T-cell (primary cell): Measurements from ENCODE around the gene GAS6. TPM values are rescaled to one million over a fixed set of nuclear protein-coding genes. Genes with fewer than 3 reads are reported as not detected.

Experiments used
- ATAC-seq, 4 experiments: fragments of 200-7000 bp in 3 of 4; fragments of 150-1000 bp in 1 of 4; cut with Tn5 transposase; replicated peaks in 1 of 4; 1 replicate in 3 of 4; 2 replicates in 1 of 4; pipeline ENCODE4 v1.10.0; 2021; ENCODE audit warnings: moderate library complexity in 3 of 4, mild to moderate bottlenecking in 2 of 4, moderate number of reproducible peaks in 1 of 4
- CTCF ChIA-PET, 2 donors: fragments of 300-600 bp; sonication (Branson Sonifier 250); formaldehyde crosslinking; loops; one replicate each; lab custom pipeline; 2022; ENCODE audit warnings: antibody characterized with exemption in 2 of 2; lab: Charles Lee
- POLR2A ChIA-PET, 2 donors: fragments of 300-600 bp; sonication (Branson Sonifier 250); formaldehyde crosslinking; loops; one replicate each; lab custom pipeline; 2022; ENCODE audit warnings: antibody characterized with exemption in 2 of 2; lab: Charles Lee
- DNase-seq, 35 experiments: peaks; one replicate each; pipeline versions ENCODE4 v3.0.0 to v3.0.0-alpha.2; 2013 to 2023
- H3K27ac ChIP-seq: one replicate; pipeline ENCODE4 v1.5.1; 2013; ENCODE audit warnings: low read length
- H3K27me3 ChIP-seq, 2 experiments: replicated peaks in 1 of 2; 1 replicate in 1 of 2; 2 replicates in 1 of 2; pipeline versions ENCODE4 v1.6.1 to v1.7.0; 2013; ENCODE audit warnings: low read length in 1 of 2, mixed read lengths in 1 of 2; ENCODE audit not compliant: control insufficient read depth in 2 of 2, insufficient read depth in 2 of 2; ENCODE audit errors: extremely low read depth in 1 of 2
- H3K36me3 ChIP-seq, 2 donors: 1 replicate in 1 of 2; 2 replicates in 1 of 2; pipeline versions ENCODE4 v1.6.1 to v1.7.0; 2013; ENCODE audit warnings: low read length in 1 of 2; ENCODE audit not compliant: control insufficient read depth in 2 of 2, insufficient read depth in 1 of 2; ENCODE audit errors: extremely low read depth in 1 of 2
- H3K4me1 ChIP-seq, 2 experiments: 1 replicate in 1 of 2; 2 replicates in 1 of 2; pipeline versions ENCODE4 v1.6.1 to v1.7.0; 2013; ENCODE audit warnings: low read length in 2 of 2, mixed read lengths in 1 of 2; ENCODE audit not compliant: insufficient read depth in 2 of 2, control insufficient read depth in 1 of 2; ENCODE audit errors: extremely low read depth in 1 of 2
- H3K4me3 ChIP-seq, 2 donors: 1 replicate in 1 of 2; 2 replicates in 1 of 2; pipeline versions ENCODE4 v1.5.1 to v1.7.0; 2013; ENCODE audit warnings: mild to moderate bottlenecking in 2 of 2, low read length in 1 of 2, moderate library complexity in 1 of 2; ENCODE audit not compliant: control insufficient read depth in 1 of 2; ENCODE audit errors: extremely low read depth in 1 of 2
- H3K9me3 ChIP-seq: 2 replicates; pipeline ENCODE4 v1.7.0; 2013
- H3K27ac Mint-ChIP-seq, 2 donors: one replicate each; pipeline ENCODE4 v1.8.0; 2020 to 2021; ENCODE audit warnings: mild to moderate bottlenecking in 2 of 2, mixed read lengths in 2 of 2
- H3K27me3 Mint-ChIP-seq, 2 donors: one replicate each; pipeline ENCODE4 v1.8.0; 2021 to 2022; ENCODE audit warnings: mixed read lengths in 2 of 2
- H3K36me3 Mint-ChIP-seq: one replicate; pipeline ENCODE4 v1.8.0; 2021; ENCODE audit warnings: mixed read lengths
- H3K4me1 Mint-ChIP-seq, 3 donors: one replicate each; pipeline ENCODE4 v1.8.0; 2020 to 2022; ENCODE audit warnings: mixed read lengths in 3 of 3, mild to moderate bottlenecking in 1 of 3
- H3K4me3 Mint-ChIP-seq, 3 donors: one replicate each; pipeline ENCODE4 v1.8.0; 2020 to 2022; ENCODE audit warnings: mild to moderate bottlenecking in 3 of 3, mixed read lengths in 3 of 3, moderate library complexity in 3 of 3
- H3K9me3 Mint-ChIP-seq, 3 donors: one replicate each; pipeline ENCODE4 v1.8.0; 2020 to 2022; ENCODE audit warnings: mixed read lengths in 3 of 3
- WGBS: methylation state at CpG from one replicate; pipeline ENCODE4 v1.1.5; 2013; ENCODE audit warnings: missing lambda C conversion rate; ENCODE audit not compliant: insufficient coverage; 5-methylcytosine and 5-hydroxymethylcytosine counted together
- total RNA-seq, 35 experiments: library from RNA in 6 of 35; stranded (reverse) in 6 of 35; fragments of 120-200 nt in 1 of 35; gene quantifications; one replicate each; pipeline versions ENCODE4 v1.2.1 to v1.2.4 and lab custom pipeline; 2013 to 2026

The GAS6 gene
- total RNA-seq, 5 donors from 2014 or later (not counting 1 experiment from before 2014, with no cell fraction given): 1.1 to 10.2 (median 4.7) TPM

- Mint-ChIP-seq H3K27ac (no peak overlapping the region), H3K4me3 (no peak overlapping the region), H3K27me3 (peaks cover 16 to 17% of the 10 kb centered on the region in 2 donors), H3K9me3 (no peaks in the 10 kb centered on the region), H3K36me3 (no peaks in the 10 kb centered on the region), H3K4me1 (peaks cover 0 to 3% (median 0%) of the 10 kb centered on the region in 3 donors)
- DNase-seq: peak in 1 of 35 experiments; percentile 4
- 72% methylated on average over 6 of the region's 7 CpGs for WGBS
- no peak overlapping the region for H3K4me3 ChIP-seq
- ATAC-seq: no peak
- no peak overlapping the region for H3K27ac ChIP-seq
- peaks cover 0 to 41% of the 10 kb centered on the region in 2 experiments for H3K27me3 ChIP-seq
- ChIA-PET CTCF (no interaction called here), POLR2A (no interaction called here)
- H3K9me3 ChIP-seq: no peaks in the 10 kb centered on the region
- no peaks in the 10 kb centered on the region for H3K4me1 ChIP-seq
- H3K36me3 ChIP-seq: no peaks in the 10 kb centered on the region
These were observed 37.4 kb upstream of the GAS6 start for GRCh38 chr13:113901231-113901630.

GRCh38 chr13:113900646-113901045, 36.8 kb upstream of the GAS6 start:
- ATAC-seq (no peak), DNase-seq (no peak)
- 89% methylated on average over 10 of the region's 10 CpGs for WGBS
- no peaks in the 10 kb centered on the region for H3K36me3 ChIP-seq
- peaks cover 0 to 3% (median 0%) of the 10 kb centered on the region in 3 donors for H3K4me1 Mint-ChIP-seq
- H3K9me3 ChIP-seq: no peaks in the 10 kb centered on the region
- no peak overlapping the region for H3K4me3 Mint-ChIP-seq
- ChIA-PET POLR2A (no interaction called here), CTCF (no interaction called here)
- no peak overlapping the region for H3K27ac ChIP-seq
- peaks cover 0 to 38% of the 10 kb centered on the region in 2 experiments for H3K27me3 ChIP-seq
- no peaks in the 10 kb centered on the region for H3K9me3 Mint-ChIP-seq
- no peak overlapping the region for H3K27ac Mint-ChIP-seq
- no peaks in the 10 kb centered on the region for H3K36me3 Mint-ChIP-seq
- H3K4me1 ChIP-seq: no peaks in the 10 kb centered on the region
- H3K27me3 Mint-ChIP-seq: peaks cover 17 to 18% of the 10 kb centered on the region in 2 donors
- no peak overlapping the region for H3K4me3 ChIP-seq

- Mint-ChIP-seq H3K4me3 (no peak overlapping the region), H3K27ac (no peak overlapping the region), H3K9me3 (no peaks in the 10 kb centered on the region), H3K27me3 (peaks cover 18 to 23% of the 10 kb centered on the region in 2 donors), H3K36me3 (no peaks in the 10 kb centered on the region), H3K4me1 (no peaks in the 10 kb centered on the region)
- 78% methylated on average over 7 of the region's 15 CpGs for WGBS
- DNase-seq (no peak), ATAC-seq (no peak)
- Histone ChIP-seq H3K4me3 (no peak overlapping the region), H3K4me1 (no peaks in the 10 kb centered on the region), H3K27me3 (peaks cover 0 to 35% of the 10 kb centered on the region in 2 experiments), H3K36me3 (no peaks in the 10 kb centered on the region), H3K9me3 (no peaks in the 10 kb centered on the region), H3K27ac (no peak overlapping the region)
- CTCF ChIA-PET: no interaction called here
- POLR2A ChIA-PET: no interaction called here
These were observed 34.5 kb upstream of the GAS6 start for GRCh38 chr13:113898391-113898790.

- Mint-ChIP-seq H3K9me3 (no peaks in the 10 kb centered on the region), H3K4me3 (no peak overlapping the region), H3K27ac (no peak overlapping the region), H3K4me1 (no peaks in the 10 kb centered on the region), H3K27me3 (peaks cover 18 to 23% of the 10 kb centered on the region in 2 donors), H3K36me3 (no peaks in the 10 kb centered on the region)
- Histone ChIP-seq H3K9me3 (no peaks in the 10 kb centered on the region), H3K36me3 (no peaks in the 10 kb centered on the region), H3K27ac (no peak overlapping the region), H3K27me3 (peaks cover 0 to 35% of the 10 kb centered on the region in 2 experiments), H3K4me3 (no peak overlapping the region), H3K4me1 (no peaks in the 10 kb centered on the region)
- 84% methylated on average over 2 of the region's 4 CpGs for WGBS
- DNase-seq: no peak
- ChIA-PET POLR2A (no interaction called here), CTCF (no interaction called here)
- ATAC-seq: no peak
These were observed 34.1 kb upstream of the GAS6 start for GRCh38 chr13:113897966-113898365.

- H3K27me3 ChIP-seq: peaks cover 0 to 35% of the 10 kb centered on the region in 2 experiments
- H3K4me1 ChIP-seq: no peaks in the 10 kb centered on the region
- H3K27me3 Mint-ChIP-seq: peaks cover 18 to 23% of the 10 kb centered on the region in 2 donors
- no peaks in the 10 kb centered on the region for H3K9me3 ChIP-seq
- ChIA-PET POLR2A (no interaction called here), CTCF (no interaction called here)
- no peak overlapping the region for H3K4me3 Mint-ChIP-seq
- no peak overlapping the region for H3K4me3 ChIP-seq
- H3K4me1 Mint-ChIP-seq: no peaks in the 10 kb centered on the region
- no peaks in the 10 kb centered on the region for H3K36me3 Mint-ChIP-seq
- peaks cover 0 to 4% (median 0%) of the 10 kb centered on the region in 3 donors for H3K9me3 Mint-ChIP-seq
- H3K27ac ChIP-seq: no peak overlapping the region
- no peak for ATAC-seq
- no peaks in the 10 kb centered on the region for H3K36me3 ChIP-seq
- DNase-seq: no peak
- 62% methylated on average over 3 of the region's 4 CpGs for whole genome bisulfite sequencing
- no peak overlapping the region for H3K27ac Mint-ChIP-seq
These were observed 33.3 kb upstream of the GAS6 start for GRCh38 chr13:113897161-113897560.

GRCh38 chr13:113895436-113895835, 31.6 kb upstream of the GAS6 start:
- no CpG with 5 or more reads among the region's 1 CpG for WGBS
- Histone ChIP-seq H3K4me1 (no peaks in the 10 kb centered on the region), H3K4me3 (no peak overlapping the region), H3K27ac (no peak overlapping the region), H3K9me3 (no peaks in the 10 kb centered on the region), H3K27me3 (peaks cover 0 to 21% of the 10 kb centered on the region in 2 experiments), H3K36me3 (no peaks in the 10 kb centered on the region)
- CTCF ChIA-PET: interaction anchor here in 1 of 2 donors (0.6 kb wide), 1 partner anchor 166 kb away, joined by 4 read pairs; no protein-coding TSS in a partner anchor
- Mint-ChIP-seq H3K27me3 (peaks cover 18 to 23% of the 10 kb centered on the region in 2 donors), H3K4me3 (no peak overlapping the region), H3K27ac (no peak overlapping the region), H3K36me3 (no peaks in the 10 kb centered on the region), H3K4me1 (no peaks in the 10 kb centered on the region), H3K9me3 (peaks cover 0 to 4% (median 0%) of the 10 kb centered on the region in 3 donors)
- POLR2A ChIA-PET: no interaction called here
- DNase-seq (no peak), ATAC-seq (no peak)
